DND-41 (cell line): ENCODE data around the gene PRKAR1B.

ENCODE experiments used
- ATAC-seq: fragments of 200-7000 bp; cut with Tn5 transposase; 3 replicates; pipeline ENCODE4 v1.9.1; 2021; ENCODE audit warnings: low read depth; ENCODE audit not compliant: insufficient read depth
- DNase-seq: peaks from one replicate; pipeline ENCODE4 v3.0.0-alpha.2; 2020
- H2AFZ ChIP-seq: 2 replicates; pipeline ENCODE4 v1.6.0; 2012; ENCODE audit warnings: low read depth, low read length
- H3K27ac ChIP-seq: 2 replicates; pipeline ENCODE4 v1.5.1; 2012; ENCODE audit warnings: low read length, inconsistent platforms
- H3K27me3 ChIP-seq: fragments of 200-600 bp; sonication (generic); 2 replicates; pipeline ENCODE4 v1.6.0; 2012; ENCODE audit warnings: low read length, mild to moderate bottlenecking, inconsistent platforms; ENCODE audit not compliant: insufficient read depth, poor library complexity
- H3K36me3 ChIP-seq: 2 replicates; pipeline ENCODE4 v1.5.1; 2012; ENCODE audit warnings: low read length, inconsistent platforms; ENCODE audit not compliant: insufficient read depth
- H3K4me1 ChIP-seq: 2 replicates; pipeline ENCODE4 v1.5.1; 2012; ENCODE audit warnings: mild to moderate bottlenecking, low read length; ENCODE audit not compliant: insufficient read depth
- H3K4me2 ChIP-seq: 2 replicates; pipeline ENCODE4 v1.6.0; 2012; ENCODE audit warnings: mild to moderate bottlenecking, moderate library complexity, low read length, inconsistent platforms; ENCODE audit not compliant: insufficient read depth
- H3K4me3 ChIP-seq, 2 experiments: fragments of 200-600 bp in 1 of 2; shearing (Covaris generic) in 1 of 2; 2 replicates each; pipeline ENCODE4 v1.5.1; 2012 to 2016; ENCODE audit warnings: inconsistent platforms in 2 of 2, low read length in 2 of 2, mild to moderate bottlenecking in 2 of 2, low read depth in 1 of 2, moderate library complexity in 1 of 2
- H3K79me2 ChIP-seq: 2 replicates; pipeline ENCODE4 v1.6.0; 2012; ENCODE audit warnings: low read length, inconsistent platforms; ENCODE audit not compliant: insufficient read depth
- H3K9ac ChIP-seq: 2 replicates; pipeline ENCODE4 v1.6.0; 2012; ENCODE audit warnings: low read depth, mild to moderate bottlenecking, inconsistent platforms, low read length, moderate library complexity
- H3K9me3 ChIP-seq: 2 replicates; pipeline ENCODE4 v1.5.1; 2012; ENCODE audit warnings: low read length, moderate library complexity, mild to moderate bottlenecking, inconsistent platforms; ENCODE audit not compliant: insufficient read depth, severe bottlenecking
- H4K20me1 ChIP-seq: 2 replicates; pipeline ENCODE4 v1.6.0; 2012; ENCODE audit warnings: low read length; ENCODE audit not compliant: insufficient read depth
- CTCF ChIP-seq: IDR thresholded peaks from 2 replicates; pipeline ENCODE4 v1.5.1; 2012; ENCODE audit warnings: borderline replicate concordance, low read length, moderate library complexity, mild to moderate bottlenecking; ENCODE audit not compliant: poor library complexity, severe bottlenecking; ENCODE audit errors: extremely low read depth
- EZH2 ChIP-seq: IDR thresholded peaks from 3 replicates; pipeline ENCODE4 v1.6.1; 2012; ENCODE audit warnings: borderline replicate concordance, low read depth, mild to moderate bottlenecking, moderate library complexity, low read length, inconsistent platforms; ENCODE audit not compliant: severe bottlenecking

Gene PRKAR1B

GRCh38 chr7:757741-758163, 30.7 kb upstream of the PRKAR1B start:
- Histone ChIP-seq H3K79me2 (peaks cover 4% of the 10 kb centered on the region; the same call in 1 of the 2 replicates), H3K4me3 (no peak overlapping the region), H3K4me1 (no peaks in the 10 kb centered on the region), H3K27ac (no peak overlapping the region), H3K27me3 (no peaks in the 10 kb centered on the region), H4K20me1 (peaks cover 16% of the 10 kb centered on the region), H2AFZ (no peak overlapping the region), H3K36me3 (peaks cover 95% of the 10 kb centered on the region), H3K9me3 (no peaks in the 10 kb centered on the region), H3K9ac (no peak overlapping the region), H3K4me2 (no peak overlapping the region)
- DNase-seq (no peak), ATAC-seq (no peak)
- no peak for TF ChIP-seq CTCF
- no peak for TF ChIP-seq EZH2

DNA sequence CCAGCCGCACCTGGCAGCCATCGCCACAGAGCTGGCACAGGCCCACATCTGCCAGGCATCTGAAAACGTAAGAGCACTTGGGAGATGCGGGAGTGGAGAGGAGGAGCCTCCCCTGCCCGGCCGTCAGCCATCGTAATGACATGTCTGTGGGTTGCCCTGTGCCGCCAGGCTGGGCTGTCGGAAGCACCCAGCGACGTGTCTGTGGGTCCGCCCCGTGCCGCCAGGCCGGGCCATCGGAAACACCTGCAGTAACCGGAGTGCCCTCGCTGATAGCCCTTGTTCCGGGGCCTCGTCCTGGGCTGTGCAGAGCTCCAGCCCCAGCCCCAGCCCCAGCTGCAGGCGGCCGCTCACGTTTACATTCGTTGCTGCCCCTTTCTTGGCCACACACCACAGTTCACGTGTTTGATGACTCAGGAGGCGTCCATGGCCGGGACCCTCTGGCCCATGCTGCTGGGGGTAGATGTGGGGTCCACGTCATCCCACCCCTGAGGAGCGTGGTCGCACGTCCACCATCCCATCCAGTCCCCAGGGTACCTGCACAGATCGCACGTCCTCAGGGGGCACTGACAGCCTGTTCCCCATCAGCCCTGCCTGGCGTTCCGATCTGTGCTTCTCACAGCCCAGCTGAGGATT, 30.0 kb upstream of the PRKAR1B start:
- Histone ChIP-seq H3K9ac (no peak overlapping the region), H4K20me1 (peaks cover 17% of the 10 kb centered on the region), H2AFZ (no peak overlapping the region), H3K27me3 (no peaks in the 10 kb centered on the region), H3K9me3 (no peaks in the 10 kb centered on the region), H3K27ac (no peak overlapping the region), H3K4me2 (no peak overlapping the region), H3K79me2 (peaks cover 4% of the 10 kb centered on the region; the same call in 1 of the 2 replicates), H3K4me1 (no peaks in the 10 kb centered on the region), H3K4me3 (no peak overlapping the region), H3K36me3 (peaks cover 95% of the 10 kb centered on the region)
- DNase-seq (no peak), ATAC-seq (no peak)
- TF ChIP-seq CTCF (no peak), EZH2 (no peak)

DNA sequence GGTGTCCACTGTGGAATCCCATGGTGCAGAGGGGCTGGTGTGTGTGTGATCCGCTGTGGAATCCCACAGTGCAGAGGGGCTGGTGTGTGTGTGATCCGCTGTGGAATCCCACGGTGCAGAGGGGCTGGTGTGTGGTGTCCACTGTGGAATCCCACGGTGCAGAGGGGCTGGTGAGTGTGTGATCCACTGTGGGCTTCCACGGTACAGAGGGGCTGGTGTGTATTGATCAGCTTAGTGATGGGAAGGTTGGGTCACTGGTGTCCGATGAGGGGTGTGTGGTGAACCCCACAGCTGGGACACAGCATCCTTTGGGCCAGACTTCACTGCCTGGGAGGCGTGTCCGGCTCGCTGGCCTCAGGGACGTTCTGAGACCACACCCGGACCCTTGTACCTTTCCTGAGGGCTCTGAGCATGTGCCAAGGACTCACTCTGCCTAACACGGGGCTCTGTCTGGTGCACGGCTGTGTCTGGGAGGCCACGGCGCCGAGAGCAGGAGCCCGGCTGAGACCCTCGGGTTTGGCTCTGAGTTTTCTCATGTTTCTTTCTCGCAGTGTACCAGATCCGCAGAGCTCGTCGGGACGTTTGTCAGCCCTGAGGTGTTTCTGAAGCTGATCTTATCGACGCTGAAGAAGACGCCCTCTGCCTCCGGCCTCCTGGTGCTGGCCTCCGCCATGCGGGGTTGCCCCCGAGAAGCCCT, 29.3 kb upstream of the PRKAR1B start:
- H3K4me3 ChIP-seq = no peak overlapping the region
- TF ChIP-seq EZH2 (no peak), CTCF (no peak)
- H3K27ac ChIP-seq = no peak overlapping the region
- H3K27me3 ChIP-seq = no peaks in the 10 kb centered on the region
- H3K4me2 ChIP-seq = no peak overlapping the region
- no peak for ATAC-seq
- H3K4me1 ChIP-seq = no peaks in the 10 kb centered on the region
- DNase-seq = no peak
- peaks cover 94% of the 10 kb centered on the region for H3K36me3 ChIP-seq
- peaks cover 17% of the 10 kb centered on the region for H4K20me1 ChIP-seq
- H3K9ac ChIP-seq = no peak overlapping the region
- H3K79me2 ChIP-seq = peaks cover 4% of the 10 kb centered on the region; the same call in 1 of the 2 replicates
- no peak overlapping the region for H2AFZ ChIP-seq
- H3K9me3 ChIP-seq = no peaks in the 10 kb centered on the region
